Peyer's patch (tissue), 4 donors: ENCODE data around the gene CT45A9.

Experiments used
- CTCF ChIP-seq, 6 experiments: fragments of 450-650 bp in 4 of 6; fragments of 200-600 bp in 2 of 6; sonication (generic) in 1 of 6; IDR thresholded peaks; one replicate each; pipeline ENCODE4 v1.5.1; 2017 to 2019; ENCODE audit warnings: antibody characterized with exemption in 6 of 6, mild to moderate bottlenecking in 3 of 6, moderate library complexity in 1 of 6
- POLR2A ChIP-seq, 2 donors: fragments of 450-650 bp; IDR thresholded peaks; one replicate each; pipeline ENCODE4 v1.5.1; 2017; ENCODE audit warnings: antibody characterized with exemption in 2 of 2, mild to moderate bottlenecking in 2 of 2, moderate library complexity in 2 of 2

GRCh38 chrX:135890087-135890585, 18.5 kb upstream of the CT45A9 start:
- TF ChIP-seq CTCF (IDR thresholded peaks at IDR 0.05), result no peak
- TF ChIP-seq POLR2A (IDR thresholded peaks at IDR 0.05), result no peak
